Transverse colon (tissue), 4 donors: ENCODE data around the gene LTB. TPM values are rescaled to one million over a fixed set of nuclear protein-coding genes. Genes with fewer than 3 reads are reported as not detected.

Experiments used
- DNase-seq: peaks from one replicate; pipeline ENCODE4 v3.0.0-alpha.2; 2019
- H3K27ac ChIP-seq, 4 donors: fragments of 200-600 bp; sonication (generic); 2 replicates each; pipeline ENCODE4 v1.5.1; 2016 to 2018; ENCODE audit warnings: inconsistent platforms in 4 of 4
- H3K27me3 ChIP-seq: fragments of 200-600 bp; sonication (generic); 2 replicates; pipeline ENCODE4 v1.5.1; 2017; ENCODE audit warnings: inconsistent platforms
- H3K36me3 ChIP-seq, 4 donors: fragments of 200-600 bp; sonication (generic); 2 replicates each; pipeline ENCODE4 v1.5.1; 2017 to 2019; ENCODE audit warnings: inconsistent platforms in 4 of 4
- H3K4me1 ChIP-seq, 4 donors: fragments of 200-600 bp; sonication (generic); 2 replicates each; pipeline ENCODE4 v1.5.1; 2017 to 2020; ENCODE audit warnings: inconsistent platforms in 4 of 4
- H3K4me3 ChIP-seq, 4 donors: fragments of 200-600 bp; sonication (generic); 1 replicate in 1 of 4; 2 replicates in 3 of 4; pipeline versions ENCODE4 v1.5.1 to v1.6.1; 2017 to 2019; ENCODE audit warnings: inconsistent platforms in 4 of 4
- H3K9me3 ChIP-seq, 2 donors: fragments of 200-600 bp; sonication (generic); 2 replicates each; pipeline ENCODE4 v1.5.1; 2017 to 2019; ENCODE audit warnings: inconsistent platforms in 2 of 2
- CTCF ChIP-seq, 5 experiments: fragments of 200-600 bp in 3 of 5; fragments of 450-650 bp in 2 of 5; sonication (generic) in 3 of 5; IDR thresholded peaks; 1 replicate in 2 of 5; 2 replicates in 3 of 5; pipeline ENCODE4 v1.5.1; 2016 to 2017; ENCODE audit warnings: antibody characterized with exemption in 5 of 5, inconsistent platforms in 3 of 5, mild to moderate bottlenecking in 2 of 5, moderate library complexity in 1 of 5
- EP300 ChIP-seq: sonication (generic); formaldehyde crosslinking; IDR thresholded peaks from one replicate; pipeline ENCODE4 v1.6.1; 2017; ENCODE audit warnings: antibody characterized with exemption, low read depth
- POLR2A ChIP-seq: fragments of 450-650 bp; IDR thresholded peaks from one replicate; pipeline ENCODE4 v1.6.1; 2016; ENCODE audit warnings: antibody characterized with exemption, mild to moderate bottlenecking, moderate library complexity
- POLR2AphosphoS5 ChIP-seq, 3 donors: sonication (generic); formaldehyde crosslinking; IDR thresholded peaks; one replicate each; pipeline ENCODE4 v1.6.1; 2016; ENCODE audit warnings: antibody characterized with exemption in 3 of 3
- WGBS, 2 donors: methylation state at CpG; one replicate each; pipeline ENCODE4 v1.1.5; 2018; ENCODE audit warnings: low coverage in 1 of 2; 5-methylcytosine and 5-hydroxymethylcytosine counted together
- in situ Hi-C, 4 donors: fragments of 200-750 bp; cut with MboI; loops; one replicate each; pipeline versions ENCODE4 v1.15.0 to v1.15.1; 2017; ENCODE audit warnings: low sequenced_read_pairs in 3 of 4, low pct_ligation_motif_present in 1 of 4, low pct_unique_long_range_greater_than_20kb in 1 of 4
- intact Hi-C: fragments of 100-400 bp; cut with DNase I; formaldehyde crosslinking; loops from one replicate; pipeline ENCODE4 v1.15.1; 2023; ENCODE audit warnings: low total_unique reads
- small RNA-seq, 4 donors: library from RNA; depleted of rRNA; stranded (forward); fragments of <200 nt; gene quantifications; one replicate each; pipeline ENCODE3, GENCODE V24; 2016
- total RNA-seq, 4 donors: library from RNA; depleted of rRNA; stranded (reverse); fragments of >200 nt; gene quantifications; one replicate each; pipeline ENCODE4 v1.1.0, GENCODE V29; 2016

Gene LTB
- total RNA-seq, 4 donors from 2014 or later = 7.6 to 34.8 TPM; not detected in 2

GRCh38 chr6:31531162-31531561 lies 51.1 kb downstream of the LTB start:
- intact Hi-C loops = no loop called here
- Histone ChIP-seq H3K4me1 (no peaks in the 10 kb centered on the region), H3K4me3 (no peak overlapping the region), H3K27ac (no peak overlapping the region), H3K27me3 (no peaks in the 10 kb centered on the region), H3K9me3 (no peaks in the 10 kb centered on the region), H3K36me3 (peaks cover 0 to 60% (median 31%) of the 10 kb centered on the region in 4 donors)
- no peak for TF ChIP-seq POLR2AphosphoS5 (IDR thresholded peaks at IDR 0.05)
- TF ChIP-seq CTCF (IDR thresholded peaks at IDR 0.05) = no peak
- TF ChIP-seq POLR2A = no peak
- no peak for TF ChIP-seq EP300
- in situ Hi-C loops = no loop called here
- WGBS, 2 donors = 86 to 91% methylated on average over 7 of the region's 7 CpGs
- no peak for DNase-seq

- in situ Hi-C loops (no loop called here), intact Hi-C loops (no loop called here)
- no peaks in the 10 kb centered on the region for H3K9me3 ChIP-seq
- no peak for DNase-seq
- no peaks in the 10 kb centered on the region for H3K27me3 ChIP-seq
- no peak overlapping the region for H3K27ac ChIP-seq
- no peaks in the 10 kb centered on the region for H3K4me1 ChIP-seq
- peaks cover 0 to 55% (median 29%) of the 10 kb centered on the region in 4 donors for H3K36me3 ChIP-seq
- 59 to 82% methylated on average over 3 to 5 of the region's 6 CpGs for WGBS, 2 donors
- H3K4me3 ChIP-seq = no peak overlapping the region
- TF ChIP-seq POLR2A (no peak), EP300 (no peak), CTCF (IDR thresholded peaks at IDR 0.05) (no peak), POLR2AphosphoS5 (IDR thresholded peaks at IDR 0.05) (no peak)
Measured at GRCh38 chr6:31530659-31531058, 51.6 kb downstream of the LTB start.

Small RNA genes within 50 kb of the gene (small RNA-seq; reads per million reads assigned to genes)
- 5.0 to 12.6 (median 10.6) reads per million in 4 donors for gene SNORA38
- gene SNORD117 = 96.4 to 472 (median 126) reads per million in 4 donors
- 0 reads per million in 4 donors for gene SNORD84
- 0 reads per million in 4 donors for gene UQCRHP1

Other genes with a start within 250 kb of the LTB start
- gene HLA-B, start 225.2 kb downstream of the LTB start, total RNA-seq = 1,000 to 10,000 TPM in 3 of 4 donors, 100 to 1,000 TPM in 1; 915 to 3,432 (median 2,814) TPM
- gene MICA, start 178.8 kb downstream of the LTB start, total RNA-seq = 10 to 100 TPM in 3 of 4 donors, 1 to 10 TPM in 1; 7.8 to 45.3 (median 19.9) TPM
- gene MICB, start 84.3 kb downstream of the LTB start, total RNA-seq = 1 to 10 TPM; 1.4 to 9.7 (median 4.0) TPM
- not detected for gene MCCD1, start 53.5 kb downstream of the LTB start, total RNA-seq
- 100 to 1,000 TPM; 147 to 519 (median 271) TPM for gene DDX39B, start 40.4 kb downstream of the LTB start, total RNA-seq
- under 1 TPM in 2 of 4 donors, not detected in 2; 0.82 to 0.95 TPM for gene ATP6V1G2, start 35.8 kb downstream of the LTB start, total RNA-seq
- gene NFKBIL1, start 34.8 kb downstream of the LTB start, total RNA-seq = 10 to 100 TPM; 13.7 to 29.5 (median 22.9) TPM
- gene LTA, start 10.1 kb downstream of the LTB start, total RNA-seq = not detected
- 1 to 10 TPM in 1 of 4 donors, under 1 TPM in 1, not detected in 2; 0.41 to 1.1 TPM for gene TNF, start 6.9 kb downstream of the LTB start, total RNA-seq
- gene LST1, start 3.9 kb upstream of the LTB start, total RNA-seq = 1 to 10 TPM in 3 of 4 donors, not detected in 1; 1.1 to 7.6 (median 1.9) TPM
- not detected for gene NCR3, start 10.6 kb upstream of the LTB start, total RNA-seq
- gene AIF1, start 32.8 kb upstream of the LTB start, total RNA-seq = 10 to 100 TPM in 2 of 4 donors, 1 to 10 TPM in 1, not detected in 1; 9.4 to 19.5 (median 17.3) TPM
- 100 to 1,000 TPM in 1 of 4 donors, 10 to 100 TPM in 3; 63.9 to 138 (median 85.8) TPM for gene PRRC2A, start 38.3 kb upstream of the LTB start, total RNA-seq
- 100 to 1,000 TPM; 221 to 310 (median 231) TPM for gene BAG6, start 70.2 kb upstream of the LTB start, total RNA-seq
- 1 to 10 TPM in 2 of 4 donors, not detected in 2; 2.2 to 5.5 TPM for gene APOM, start 73.5 kb upstream of the LTB start, total RNA-seq
- 10 to 100 TPM; 18.7 to 45.7 (median 25.2) TPM for gene C6orf47, start 78.4 kb upstream of the LTB start, total RNA-seq
- gene GPANK1, start 82.6 kb upstream of the LTB start, total RNA-seq = 10 to 100 TPM in 3 of 4 donors, 1 to 10 TPM in 1; 2.4 to 32.9 (median 23.2) TPM
- 100 to 1,000 TPM; 182 to 231 (median 210) TPM for gene CSNK2B, start 83.7 kb upstream of the LTB start, total RNA-seq
- 10 to 100 TPM in 2 of 4 donors, 1 to 10 TPM in 2; 2.4 to 21.3 (median 10.3) TPM for gene LY6G5B, start 87.6 kb upstream of the LTB start, total RNA-seq
- gene LY6G5C, start 98.6 kb upstream of the LTB start, total RNA-seq = 1 to 10 TPM in 1 of 4 donors, under 1 TPM in 1, not detected in 2; 0.95 to 2.2 TPM
- gene ABHD16A, start 120.9 kb upstream of the LTB start, total RNA-seq = 10 to 100 TPM; 45.4 to 72.8 (median 67.4) TPM
- not detected for gene LY6G6F, start 124.4 kb upstream of the LTB start, total RNA-seq
- not detected for gene LY6G6D, start 132.9 kb upstream of the LTB start, total RNA-seq
- gene LY6G6C, start 139.3 kb upstream of the LTB start, total RNA-seq = not detected
- gene MPIG6B, start 140.9 kb upstream of the LTB start, total RNA-seq = under 1 TPM in 1 of 4 donors, not detected in 3; 0.16 TPM
- 100 to 1,000 TPM in 3 of 4 donors, 10 to 100 TPM in 1; 78.3 to 148 (median 107) TPM for gene DDAH2, start 146.9 kb upstream of the LTB start, total RNA-seq
- 100 to 1,000 TPM; 253 to 375 (median 362) TPM for gene CLIC1, start 154.1 kb upstream of the LTB start, total RNA-seq
- gene MSH5, start 157.6 kb upstream of the LTB start, total RNA-seq = 100 to 1,000 TPM in 1 of 4 donors, 10 to 100 TPM in 3; 16.5 to 159 (median 43.9) TPM
- 10 to 100 TPM in 1 of 4 donors, 1 to 10 TPM in 1, not detected in 2; 3.3 to 11.1 TPM for gene SAPCD1, start 180.2 kb upstream of the LTB start, total RNA-seq
- gene VWA7, start 194.9 kb upstream of the LTB start, total RNA-seq = 10 to 100 TPM in 2 of 4 donors, 1 to 10 TPM in 2; 7.6 to 22.1 (median 9.6) TPM
- gene VARS1, start 213.3 kb upstream of the LTB start, total RNA-seq = 10 to 100 TPM; 18.0 to 54.7 (median 31.1) TPM
- gene LSM2, start 224.5 kb upstream of the LTB start, total RNA-seq = 10 to 100 TPM; 23.5 to 43.0 (median 34.8) TPM
- gene HSPA1L, start 232.9 kb upstream of the LTB start, total RNA-seq = under 1 TPM in 2 of 4 donors, not detected in 2; 0.64 to 0.68 TPM
- gene HSPA1A, start 233.1 kb upstream of the LTB start, total RNA-seq = 100 to 1,000 TPM; 192 to 247 (median 221) TPM
- 100 to 1,000 TPM; 104 to 471 (median 278) TPM for gene HSPA1B, start 245.3 kb upstream of the LTB start, total RNA-seq